ENCODE measurements around the gene ATP11C.

ATP11C gene

GRCh38 chrX:139784807-139785206, 148.0 kb downstream of the ATP11C start:
- no peak for TF ChIP-seq ZFX (IDR thresholded peaks at IDR 0.05; ENCODE audit: borderline replicate concordance)
- TF ChIP-seq CTCF (IDR thresholded peaks at IDR 0.05): no peak
- no peak overlapping the region for H3K27ac ChIP-seq

GRCh38 chrX:139783959-139784358, 148.9 kb downstream of the ATP11C start:
- H3K27ac ChIP-seq: no peak overlapping the region
- no peak for TF ChIP-seq CTCF (IDR thresholded peaks at IDR 0.05)
- TF ChIP-seq ZFX (IDR thresholded peaks at IDR 0.05; ENCODE audit: borderline replicate concordance): no peak

- H3K27ac ChIP-seq: no peak overlapping the region
- TF ChIP-seq CTCF (IDR thresholded peaks at IDR 0.05) (no peak), ZFX (IDR thresholded peaks at IDR 0.05; ENCODE audit: borderline replicate concordance) (no peak)
Measured at GRCh38 chrX:139783030-139783429, 149.8 kb downstream of the ATP11C start.

GRCh38 chrX:139776599-139776998, 156.3 kb downstream of the ATP11C start:
- no peak overlapping the region for H3K27ac ChIP-seq
- no peak for TF ChIP-seq CTCF (IDR thresholded peaks at IDR 0.05)
- TF ChIP-seq ZFX (IDR thresholded peaks at IDR 0.05; ENCODE audit: borderline replicate concordance): no peak

GRCh38 chrX:139770366-139770765, 162.5 kb downstream of the ATP11C start:
- H3K27ac ChIP-seq: no peak overlapping the region
- TF ChIP-seq ZFX (IDR thresholded peaks at IDR 0.05; ENCODE audit: borderline replicate concordance) (no peak), CTCF (IDR thresholded peaks at IDR 0.05) (no peak)

- no peak overlapping the region for H3K27ac ChIP-seq
- TF ChIP-seq CTCF (IDR thresholded peaks at IDR 0.05): no peak
- TF ChIP-seq ZFX (IDR thresholded peaks at IDR 0.05; ENCODE audit: borderline replicate concordance): no peak
Measured at GRCh38 chrX:139766545-139766983, 166.3 kb downstream of the ATP11C start.

- TF ChIP-seq CTCF (IDR thresholded peaks at IDR 0.05): no peak
- no peak for TF ChIP-seq ZFX (IDR thresholded peaks at IDR 0.05; ENCODE audit: borderline replicate concordance)
- no peak overlapping the region for H3K27ac ChIP-seq
Measured at GRCh38 chrX:139762400-139763183, 170.3 kb downstream of the ATP11C start.
